Left renal cortex interstitium (tissue), 4 donors: ENCODE measurements around the gene HACD2. TPM values are rescaled to one million over a fixed set of nuclear protein-coding genes. Genes with fewer than 3 reads are reported as not detected.

Source experiments
- DNase-seq, 4 donors: peaks; one replicate each; pipeline ENCODE4 v3.0.0-alpha.2; 2013; ENCODE audit warnings: low read depth in 4 of 4, low spot score in 2 of 4, missing footprints in 1 of 4
- polyA plus RNA-seq, 4 donors: library from polyadenylated mRNA; unstranded; fragments of 120-200 nt; gene quantifications; one replicate each; pipeline ENCODE4 v1.2.1, GENCODE V29; 2013; ENCODE audit not compliant: insufficient read length in 4 of 4

HACD2 gene
- polyA plus RNA-seq, 4 donors: 42.9 to 53.3 (median 46.4) TPM

GRCh38 chr3:123576122-123576521 lies 8.7 kb downstream of the HACD2 start:
- DNase-seq: no peak

- no peak for DNase-seq
These were observed 12.9 kb downstream of the HACD2 start for GRCh38 chr3:123571973-123572365.

- DNase-seq: no peak
These were observed 13.4 kb downstream of the HACD2 start for GRCh38 chr3:123571264-123571972.

GRCh38 chr3:123568875-123569274 lies 16.0 kb downstream of the HACD2 start:
- DNase-seq: no peak

- DNase-seq: no peak
These were observed 16.8 kb downstream of the HACD2 start for GRCh38 chr3:123568034-123568433.

GRCh38 chr3:123564056-123564455 lies 20.8 kb downstream of the HACD2 start:
- DNase-seq: no peak

GRCh38 chr3:123562547-123562946 lies 22.3 kb downstream of the HACD2 start:
- no peak for DNase-seq

- DNase-seq: no peak
These were observed 23.7 kb downstream of the HACD2 start for GRCh38 chr3:123561188-123561587.

GRCh38 chr3:123559040-123559861 lies 25.6 kb downstream of the HACD2 start:
- peak in 2 of 4 donors; percentile 29 to 41 for DNase-seq

GRCh38 chr3:123553536-123553935 lies 31.3 kb downstream of the HACD2 start:
- no peak for DNase-seq

GRCh38 chr3:123552768-123553167 lies 32.1 kb downstream of the HACD2 start:
- no peak for DNase-seq

- no peak for DNase-seq
These were observed 32.6 kb downstream of the HACD2 start for GRCh38 chr3:123552095-123552714.

- DNase-seq: peak in 1 of 4 donors; percentile 28
These were observed 36.9 kb downstream of the HACD2 start for GRCh38 chr3:123547881-123548519.

- DNase-seq: no peak
These were observed 38.6 kb downstream of the HACD2 start for GRCh38 chr3:123546133-123546755.

- DNase-seq: no peak
These were observed 40.9 kb downstream of the HACD2 start for GRCh38 chr3:123543950-123544349.

GRCh38 chr3:123540285-123540684 lies 44.6 kb downstream of the HACD2 start:
- no peak for DNase-seq

GRCh38 chr3:123536153-123536895 lies 48.5 kb downstream of the HACD2 start:
- DNase-seq: no peak

GRCh38 chr3:123535580-123535979 lies 49.3 kb downstream of the HACD2 start:
- DNase-seq: no peak

GRCh38 chr3:123534264-123534663 lies 50.6 kb downstream of the HACD2 start:
- DNase-seq: no peak
